ENCODE measurements around the gene CPLX3. TPM values are rescaled to one million over a fixed set of nuclear protein-coding genes. Genes with fewer than 3 reads are reported as not detected.

Gene CPLX3
- total RNA-seq, 1 experiment from 2014 or later, result not detected

GRCh38 chr15:74851960-74852359 is 25.5 kb downstream of the CPLX3 start:
- H3K27me3 ChIP-seq (ENCODE audit: insufficient read depth, low read length), result no peaks in the 10 kb centered on the region
- no peak overlapping the region for H3K14ac ChIP-seq (ENCODE audit: insufficient read depth, low read length)
- no peaks in the 10 kb centered on the region for H3K79me1 ChIP-seq (ENCODE audit: insufficient read depth, low read depth, low read length, poor library complexity, severe bottlenecking)
- H3K9ac ChIP-seq (ENCODE audit: extremely low read depth, insufficient read length, low read length), result no peak overlapping the region
- H3K4ac ChIP-seq (ENCODE audit: low read depth, low read length), result no peak overlapping the region
- Mint-ChIP-seq H3K9me3 (no peaks in the 10 kb centered on the region), H3K36me3 (ENCODE audit: insufficient read depth in 1 of 3, low read depth in 3 of 3) (peaks cover 10 to 54% (median 43%) of the 10 kb centered on the region in 3 experiments), H3K27ac (no peak overlapping the region), H3K4me3 (no peak overlapping the region), H3K27me3 (ENCODE audit: low read depth) (no peaks in the 10 kb centered on the region), H3K4me1 (peaks cover 0 to 4% of the 10 kb centered on the region in 2 experiments; a peak in 3 of 4 replicates)
- H4K8ac ChIP-seq (replicated peaks; ENCODE audit: insufficient read length, low read depth, low read length), result no peak overlapping the region
- H2AFZ ChIP-seq (ENCODE audit: low read length), result no peak overlapping the region
- H4K20me1 ChIP-seq (ENCODE audit: control insufficient read depth, insufficient read depth, insufficient read length), result no peaks in the 10 kb centered on the region
- H3K27ac ChIP-seq (ENCODE audit: insufficient read length, low read depth, low read length), result no peak overlapping the region
- H3K23ac ChIP-seq (ENCODE audit: insufficient read length, low read depth, low read length), result no peak overlapping the region
- no peak overlapping the region for H2BK20ac ChIP-seq (ENCODE audit: low read depth, low read length, poor library complexity, severe bottlenecking)
- H2BK15ac ChIP-seq (ENCODE audit: low read depth, low read length), result no peak overlapping the region
- no peak overlapping the region for H4K5ac ChIP-seq (ENCODE audit: insufficient read length, low read depth, low read length)
- H3K79me2 ChIP-seq (ENCODE audit: insufficient read depth, low read length), result no peaks in the 10 kb centered on the region
- no peaks in the 10 kb centered on the region for H3K9me3 ChIP-seq (ENCODE audit: control insufficient read depth, low read depth, low read length)
- no peaks in the 10 kb centered on the region for H3K4me1 ChIP-seq (ENCODE audit: insufficient read depth, low read length)
- no peaks in the 10 kb centered on the region for H3K23me2 ChIP-seq (ENCODE audit: insufficient read length, low read depth, low read length, poor library complexity, severe bottlenecking)
- H2AK5ac ChIP-seq (ENCODE audit: insufficient read length, low read length), result no peak overlapping the region
- no peak for DNase-seq
- H3K56ac ChIP-seq (ENCODE audit: insufficient read length, low read depth, low read length), result no peak overlapping the region
- WGBS (ENCODE audit: extremely low coverage, insufficient read length, low lambda C conversion rate), result no CpG with 5 or more reads among the region's 7 CpGs
- no peak for TF ChIP-seq CTCF (conservative IDR thresholded peaks at IDR 0.05)
- H3T11ph ChIP-seq (ENCODE audit: low read length), result no peak overlapping the region
- no peak overlapping the region for H4K91ac ChIP-seq (ENCODE audit: insufficient read length, low read depth, low read length)
- no peak overlapping the region for H2BK5ac ChIP-seq (ENCODE audit: insufficient read length, low read length)
- no peak overlapping the region for H3K4me2 ChIP-seq (ENCODE audit: insufficient read depth, insufficient read length, low read length)
- no peak overlapping the region for H3K18ac ChIP-seq (ENCODE audit: insufficient read length, low read depth, low read length)
- H2BK120ac ChIP-seq (ENCODE audit: low read depth, low read length, poor library complexity, severe bottlenecking), result no peak overlapping the region
- H2BK12ac ChIP-seq (ENCODE audit: insufficient read length, low read depth, low read length), result no peak overlapping the region

All from H9 (cell line).